Measurements from ENCODE around the gene RFPL4A.
"Not testable (repeated sequence)": the region's sequence is repeated elsewhere in the genome, so short reads cannot be mapped to it uniquely, and the experiment has no call there.

The RFPL4A gene

GRCh38 chr19:55758797-55759196 is at the start of gene RFPL4A:
TSS of gene RFPL4A (plus strand) at chr19:55759097. CDS start at chr19:55761801, 2,704 bp downstream.
- not testable (repeated sequence) for DNase-seq

GRCh38 chr19:55711719-55712118 is 47.2 kb upstream of the RFPL4A start:
- no peak for DNase-seq

- no peak for DNase-seq
These were observed 45.9 kb upstream of the RFPL4A start for GRCh38 chr19:55712804-55713631.

GRCh38 chr19:55716531-55716930 is 42.4 kb upstream of the RFPL4A start:
- DNase-seq = no peak

GRCh38 chr19:55717251-55717650 is 41.6 kb upstream of the RFPL4A start:
- DNase-seq = no peak

- not testable (repeated sequence) for DNase-seq
These were observed 40.8 kb upstream of the RFPL4A start for GRCh38 chr19:55717879-55718711.

- no peak for DNase-seq
These were observed 38.6 kb upstream of the RFPL4A start for GRCh38 chr19:55720214-55720746.

GRCh38 chr19:55720801-55721200 is 38.1 kb upstream of the RFPL4A start:
- DNase-seq = no peak

- no peak for DNase-seq
These were observed 35.4 kb upstream of the RFPL4A start for GRCh38 chr19:55723491-55723890.

- DNase-seq = not testable (repeated sequence)
These were observed 28.5 kb upstream of the RFPL4A start for GRCh38 chr19:55730378-55730777.

- no peak for DNase-seq
These were observed 20.6 kb upstream of the RFPL4A start, which contains the start of gene NLRP9 for GRCh38 chr19:55738302-55738701. TSS of gene NLRP9 (minus strand) at chr19:55738402. CDS start at chr19:55738374, 28 bp downstream.

GRCh38 chr19:55750715-55751114 is 8.2 kb upstream of the RFPL4A start:
- no peak for DNase-seq

GRCh38 chr19:55753401-55753800 is 5.5 kb upstream of the RFPL4A start:
- DNase-seq = no peak

- not testable (repeated sequence) for DNase-seq
These were observed 2.1 kb upstream of the RFPL4A start for GRCh38 chr19:55756808-55757207.

GRCh38 chr19:55766466-55766865 is 7.6 kb downstream of the RFPL4A start:
- DNase-seq = no peak

- not testable (repeated sequence) for DNase-seq
These were observed 9.9 kb downstream of the RFPL4A start, which contains the start of gene RFPL4AL1 for GRCh38 chr19:55768818-55769217. TSS of gene RFPL4AL1 (plus strand) at chr19:55769118. CDS start at chr19:55771805, 2,687 bp downstream.

- DNase-seq = not testable (repeated sequence)
These were observed 10.7 kb downstream of the RFPL4A start for GRCh38 chr19:55769632-55770031.

- DNase-seq = no peak
These were observed 18.6 kb downstream of the RFPL4A start for GRCh38 chr19:55777528-55777927.

GRCh38 chr19:55778331-55778730 is 19.4 kb downstream of the RFPL4A start:
- DNase-seq = no peak

- no peak for DNase-seq
These were observed 22.2 kb downstream of the RFPL4A start for GRCh38 chr19:55781112-55781511.

GRCh38 chr19:55795021-55795420 is 36.1 kb downstream of the RFPL4A start:
- no peak for DNase-seq

GRCh38 chr19:55801416-55801815 is 42.5 kb downstream of the RFPL4A start:
- DNase-seq = no peak

GRCh38 chr19:55802281-55802680 is 43.4 kb downstream of the RFPL4A start:
- DNase-seq = no peak

All from NCI-H345 (cell line).